NCI-H1694 (cell line): Measurements from ENCODE around the gene KCNE3.
"Not testable (repeated sequence)": the region's sequence is repeated elsewhere in the genome, so short reads cannot be mapped to it uniquely, and the experiment has no call there.

Source experiments
- DNase-seq: peaks from one replicate; lab custom pipeline; 2025; lab: John Stamatoyannopoulos, UW

KCNE3 gene

DNA sequence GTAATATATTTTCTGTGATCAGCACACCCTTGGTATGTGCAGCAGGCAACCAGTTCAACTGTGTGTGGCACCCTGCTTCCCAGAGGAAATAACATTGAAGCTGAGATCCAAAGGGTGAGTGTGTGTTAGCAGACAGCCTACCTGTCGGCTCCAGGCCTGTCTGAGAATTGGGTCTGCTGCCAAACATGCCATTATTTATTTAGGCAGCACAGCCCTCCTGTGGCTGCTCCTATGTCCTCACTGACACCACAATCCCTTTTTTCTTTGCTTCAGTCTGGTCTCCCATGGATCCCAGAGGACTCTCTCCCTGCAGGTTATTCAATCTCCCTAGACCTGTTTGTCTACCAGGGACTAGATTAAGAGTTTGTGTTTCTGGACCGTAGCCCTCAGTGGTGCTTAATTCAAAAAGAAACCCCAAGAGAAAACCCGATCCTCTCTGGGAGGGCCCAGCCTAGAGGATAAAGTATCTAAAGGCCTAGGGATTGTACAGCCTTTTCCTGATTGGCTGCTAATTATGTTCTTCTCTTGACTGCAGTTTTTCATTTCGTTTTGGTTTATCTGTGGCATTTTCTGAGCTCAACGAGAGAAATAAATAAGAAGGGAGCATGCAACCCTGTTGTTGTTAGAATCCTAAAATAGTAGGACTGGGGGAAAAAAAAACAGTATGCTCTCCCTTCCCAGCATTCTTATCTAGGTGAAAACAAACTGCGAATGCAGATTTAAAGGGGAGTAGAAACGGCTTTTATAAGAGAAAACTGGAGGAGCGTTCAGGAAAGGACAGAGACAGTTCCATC lies 24.1 kb downstream of the KCNE3 start:
- peak; percentile 21 for DNase-seq

DNA sequence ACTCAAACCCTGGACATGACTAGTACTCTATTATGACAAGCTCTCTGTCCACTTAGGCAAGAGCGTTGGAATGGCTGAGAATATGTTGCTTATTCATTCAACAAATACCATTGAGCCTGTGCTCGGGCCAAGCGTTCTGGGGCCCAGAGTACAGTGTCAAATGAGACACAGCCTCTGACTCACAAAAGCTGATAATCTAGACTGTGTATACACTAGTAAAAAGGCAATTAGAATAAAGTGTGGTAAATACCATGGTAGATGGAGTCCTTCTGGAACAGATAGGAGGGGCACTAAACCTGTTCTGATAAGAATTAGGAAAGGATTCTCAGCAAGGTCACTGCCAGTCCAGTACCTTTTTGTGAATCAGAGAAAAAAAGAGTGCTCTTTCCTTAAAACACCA lies 24.7 kb downstream of the KCNE3 start:
- DNase-seq = no peak

- DNase-seq = no peak
These were observed 28.7 kb downstream of the KCNE3 start for GRCh38 chr11:74438681-74439080.

GRCh38 chr11:74437441-74438042 lies 29.8 kb downstream of the KCNE3 start:
- no peak for DNase-seq

DNA sequence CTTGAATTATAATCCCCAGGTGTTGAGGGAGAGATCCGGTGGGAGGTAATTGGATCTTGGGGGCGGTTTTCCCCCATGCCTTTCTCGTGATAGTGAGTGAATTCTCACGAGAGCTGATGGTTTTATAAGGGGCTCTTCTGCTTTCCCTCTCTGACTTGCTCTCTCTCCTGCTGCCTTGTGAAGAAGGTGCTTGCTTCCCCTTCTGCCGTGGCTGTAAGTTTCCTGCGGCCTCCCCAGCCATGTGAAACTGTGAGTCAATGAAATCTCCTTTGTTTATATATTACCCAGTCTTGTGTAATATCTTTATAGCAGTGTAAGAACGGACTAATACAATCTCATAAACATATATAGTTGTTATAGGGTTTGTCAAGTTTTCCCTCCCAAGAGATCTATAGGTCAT lies 32.8 kb downstream of the KCNE3 start:
- DNase-seq = no peak

DNA sequence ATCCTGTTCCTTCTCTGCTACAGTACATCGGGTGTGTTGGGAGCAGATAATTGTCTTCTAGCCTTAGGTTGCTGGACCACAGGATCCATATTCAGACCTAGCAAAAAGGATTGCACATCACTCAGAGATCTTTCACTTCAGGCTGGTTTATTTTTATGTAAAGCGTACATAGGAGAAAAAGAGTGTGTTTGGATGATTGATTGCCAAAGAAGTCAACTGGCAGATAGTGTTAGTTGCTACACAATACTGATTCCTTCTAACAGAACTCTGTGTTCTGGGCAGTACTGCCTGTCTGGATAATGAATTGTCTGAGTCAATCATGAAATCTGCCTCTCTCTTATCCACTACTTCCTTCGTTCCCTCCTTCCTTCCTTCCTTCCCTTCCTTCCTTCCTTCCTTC lies 38.1 kb downstream of the KCNE3 start:
- DNase-seq = no peak

DNA sequence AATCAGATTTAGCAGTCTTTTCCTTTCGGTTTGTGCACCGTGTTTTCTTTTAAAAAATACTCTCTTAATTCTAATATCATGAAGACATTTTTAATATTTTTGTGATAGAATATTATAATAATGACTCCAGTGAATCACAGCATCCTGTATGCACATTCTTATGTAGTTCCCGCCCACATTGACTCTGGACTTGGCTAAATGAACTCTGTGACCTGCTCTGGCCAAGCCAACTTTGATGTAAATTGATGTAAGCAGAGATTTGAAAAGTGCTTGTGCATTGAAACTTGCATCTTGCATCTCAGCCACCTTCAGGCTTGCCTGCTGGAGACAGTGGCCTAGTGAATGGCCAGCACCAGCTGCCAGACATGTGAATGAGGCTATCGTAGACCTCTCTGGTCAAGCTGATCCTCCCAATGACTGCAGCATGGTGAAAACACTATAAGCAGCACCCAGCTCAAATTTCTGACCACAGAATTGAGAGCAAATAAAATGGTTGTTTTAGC lies 39.9 kb downstream of the KCNE3 start:
- DNase-seq = no peak

- no peak for DNase-seq
These were observed 42.2 kb downstream of the KCNE3 start for GRCh38 chr11:74425100-74425499.

GRCh38 chr11:74418509-74418895 lies 48.8 kb downstream of the KCNE3 start:
- no peak for DNase-seq

DNA sequence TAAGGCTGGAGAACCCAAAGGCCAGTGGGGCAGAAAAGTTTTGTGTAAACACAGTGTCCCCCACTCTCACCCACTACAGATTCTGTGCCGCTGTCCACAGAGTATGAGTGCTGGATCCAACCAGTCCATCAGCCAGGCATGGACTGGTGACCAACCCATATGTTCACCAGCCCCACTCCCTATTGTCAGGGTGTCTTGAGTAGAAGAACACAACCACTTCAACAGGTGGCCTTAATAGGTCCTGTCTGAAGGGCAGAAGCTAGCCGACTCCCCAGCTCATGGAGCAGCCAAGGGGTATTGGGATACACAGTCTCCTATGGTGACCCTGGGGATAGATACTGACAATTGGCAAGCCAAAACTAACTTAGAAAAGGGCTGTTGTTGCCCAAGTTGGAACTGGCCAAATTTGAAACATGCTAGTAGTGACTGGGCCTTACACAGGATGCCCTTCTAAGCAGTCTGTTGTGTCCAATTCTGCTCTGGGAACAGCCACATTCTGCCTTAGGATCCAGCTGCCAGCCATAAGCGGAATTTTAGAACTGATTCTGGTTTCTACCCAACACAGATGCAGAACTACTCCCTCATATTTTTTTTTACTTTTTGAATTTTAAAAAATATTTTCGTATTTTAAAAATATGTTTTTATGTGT lies 49.4 kb downstream of the KCNE3 start:
- no peak for DNase-seq

GRCh38 chr11:74417379-74417804 lies 50.0 kb downstream of the KCNE3 start:
- DNase-seq = no peak

DNA sequence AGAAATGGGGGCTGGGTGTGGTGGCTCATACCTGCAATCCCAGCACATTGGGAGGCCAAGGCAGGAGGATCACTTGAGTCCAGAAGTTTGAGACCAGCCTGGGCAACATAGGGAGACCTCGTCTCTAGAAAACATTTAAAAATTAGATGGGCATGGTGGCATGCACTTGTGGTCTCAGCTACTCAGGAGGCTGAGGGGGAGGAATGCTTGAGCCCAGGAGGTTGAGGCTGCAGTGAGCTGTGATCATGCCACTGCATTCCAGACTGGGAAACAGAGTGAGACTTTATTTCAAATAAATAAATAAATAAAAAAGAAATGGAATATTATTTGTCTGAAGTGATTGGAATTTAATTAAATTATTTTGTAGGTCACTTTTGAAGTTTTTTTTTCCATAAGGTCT lies 50.4 kb downstream of the KCNE3 start:
- DNase-seq = not testable (repeated sequence)

GRCh38 chr11:74412733-74413359 lies 54.5 kb downstream of the KCNE3 start:
- DNase-seq = no peak

DNA sequence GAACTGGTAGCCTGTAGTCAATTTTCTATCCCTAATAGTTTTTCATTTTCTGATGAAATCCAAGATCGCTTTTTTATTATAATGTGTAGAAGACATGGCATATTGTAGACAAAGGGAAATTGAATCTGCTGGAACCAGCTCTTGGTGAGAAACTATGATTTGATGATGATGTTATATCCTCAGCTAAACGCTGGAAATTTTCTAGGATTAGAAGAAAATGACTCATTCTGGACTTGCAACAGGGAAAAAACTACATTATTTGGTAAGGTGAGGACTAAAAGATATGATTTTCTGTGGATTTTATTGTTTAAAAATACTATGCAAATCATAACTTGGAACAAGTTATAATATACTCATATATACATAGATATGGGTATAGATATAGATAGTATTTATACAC lies 55.0 kb downstream of the KCNE3 start:
- no peak for DNase-seq

DNA sequence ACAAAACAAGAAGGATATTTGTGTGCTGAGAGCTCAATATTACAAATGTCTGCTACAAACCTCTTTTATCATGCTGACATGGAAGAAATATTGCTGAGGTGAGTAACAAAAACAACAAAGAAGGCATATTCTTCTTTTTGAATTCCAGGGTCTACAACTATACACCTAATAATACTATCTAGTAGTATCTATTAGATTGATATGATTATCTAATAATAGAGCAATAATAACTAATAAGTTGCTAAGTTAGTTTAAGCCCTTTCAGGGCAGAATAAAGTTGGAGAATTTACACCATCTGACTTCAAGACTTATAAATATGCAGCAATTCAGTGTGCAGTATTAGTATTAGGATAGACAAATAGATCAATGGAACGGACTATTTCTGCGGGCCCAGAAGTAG lies 57.7 kb downstream of the KCNE3 start:
- DNase-seq = no peak
